ENCODE results near the gene GLI2. TPM values are rescaled to one million over a fixed set of nuclear protein-coding genes. Genes with fewer than 3 reads are reported as not detected.

The GLI2 gene
- polyA plus RNA-seq, 3 donors = not detected

- H3K27ac Mint-ChIP-seq = no peak overlapping the region
- Histone ChIP-seq H3K9ac (ENCODE audit: insufficient read depth, low read length, poor library complexity, severe bottlenecking) (no peak overlapping the region), H3K79me2 (ENCODE audit: insufficient read depth, low read length) (no peaks in the 10 kb centered on the region), H3K9me3 (replicated peaks in 1 of 2; ENCODE audit: control insufficient read depth in 1 of 2, insufficient read depth in 1 of 2, low read length in 2 of 2) (no peaks in the 10 kb centered on the region), H4K20me1 (ENCODE audit: insufficient read depth, low read length) (no peaks in the 10 kb centered on the region), H2AFZ (ENCODE audit: insufficient read depth, low read depth, low read length, poor library complexity, severe bottlenecking) (no peak overlapping the region), H3K27me3 (ENCODE audit: control insufficient read depth in 2 of 2, insufficient read depth in 2 of 2, low read length in 2 of 2) (no peaks in the 10 kb centered on the region), H3K4me1 (ENCODE audit: control insufficient read depth in 1 of 2, insufficient read depth in 2 of 2, low read length in 2 of 2) (no peaks in the 10 kb centered on the region), H3K4me2 (replicated peaks; ENCODE audit: extremely low read depth, low read length, poor library complexity, severe bottlenecking) (no peak overlapping the region), H3K4me3 (replicated peaks in 1 of 3; ENCODE audit: low read depth in 2 of 3, low read length in 3 of 3) (no peak overlapping the region), H3K36me3 (replicated peaks in 1 of 2; ENCODE audit: control insufficient read depth in 1 of 2, insufficient read depth in 2 of 2, low read length in 2 of 2) (no peaks in the 10 kb centered on the region), H3K27ac (ENCODE audit: low read depth in 1 of 2, low read length in 2 of 2) (no peak overlapping the region)
- peaks cover 4% of the 10 kb centered on the region for H3K4me1 Mint-ChIP-seq
- intact Hi-C loops (cut with micrococcal nuclease) = no loop called here
- no peak for TF ChIP-seq CTCF (IDR thresholded peaks at IDR 0.05)
- no peaks in the 10 kb centered on the region for H3K9me3 Mint-ChIP-seq
- H3K27me3 Mint-ChIP-seq (ENCODE audit: low read depth in 3 of 3) = peaks cover 5 to 9% (median 9%) of the 10 kb centered on the region in 3 donors
- 81% methylated on average over 4 of the region's 7 CpGs for WGBS (ENCODE audit: insufficient coverage)
- DNase-seq = no peak
- no peak overlapping the region for H3K4me3 Mint-ChIP-seq
- H3K36me3 Mint-ChIP-seq = no peaks in the 10 kb centered on the region
Measured at GRCh38 chr2:120780402-120780801, 44.7 kb downstream of the GLI2 start.

- Histone ChIP-seq H3K4me1 (ENCODE audit: control insufficient read depth in 1 of 2, insufficient read depth in 2 of 2, low read length in 2 of 2) (no peaks in the 10 kb centered on the region), H3K4me3 (replicated peaks in 1 of 3; ENCODE audit: low read depth in 2 of 3, low read length in 3 of 3) (no peak overlapping the region), H2AFZ (ENCODE audit: insufficient read depth, low read depth, low read length, poor library complexity, severe bottlenecking) (no peak overlapping the region), H3K27ac (ENCODE audit: low read depth in 1 of 2, low read length in 2 of 2) (no peak overlapping the region), H3K9me3 (replicated peaks in 1 of 2; ENCODE audit: control insufficient read depth in 1 of 2, insufficient read depth in 1 of 2, low read length in 2 of 2) (no peaks in the 10 kb centered on the region), H4K20me1 (ENCODE audit: insufficient read depth, low read length) (no peaks in the 10 kb centered on the region), H3K36me3 (replicated peaks in 1 of 2; ENCODE audit: control insufficient read depth in 1 of 2, insufficient read depth in 2 of 2, low read length in 2 of 2) (no peaks in the 10 kb centered on the region), H3K79me2 (ENCODE audit: insufficient read depth, low read length) (no peaks in the 10 kb centered on the region), H3K27me3 (ENCODE audit: control insufficient read depth in 2 of 2, insufficient read depth in 2 of 2, low read length in 2 of 2) (no peaks in the 10 kb centered on the region), H3K9ac (ENCODE audit: insufficient read depth, low read length, poor library complexity, severe bottlenecking) (no peak overlapping the region), H3K4me2 (replicated peaks; ENCODE audit: extremely low read depth, low read length, poor library complexity, severe bottlenecking) (no peak overlapping the region)
- no peaks in the 10 kb centered on the region for H3K36me3 Mint-ChIP-seq
- peaks cover 4% of the 10 kb centered on the region for H3K4me1 Mint-ChIP-seq
- H3K27me3 Mint-ChIP-seq (ENCODE audit: low read depth in 3 of 3) = peaks cover 5 to 10% (median 9%) of the 10 kb centered on the region in 3 donors
- WGBS (ENCODE audit: insufficient coverage) = 0% methylated on average over 6 of the region's 9 CpGs
- peak overlapping the region in 1 of 2 donors; percentile 53 for H3K4me3 Mint-ChIP-seq
- DNase-seq = no peak
- intact Hi-C loops (cut with micrococcal nuclease) = no loop called here
- no peaks in the 10 kb centered on the region for H3K9me3 Mint-ChIP-seq
- no peak overlapping the region for H3K27ac Mint-ChIP-seq
- no peak for TF ChIP-seq CTCF (IDR thresholded peaks at IDR 0.05)
Measured at GRCh38 chr2:120783371-120783791, 47.7 kb downstream of the GLI2 start.

Measured in CD14-positive monocyte (primary cell).